Measurements from ENCODE around the gene VCL. TPM values are rescaled to one million over a fixed set of nuclear protein-coding genes. Genes with fewer than 3 reads are reported as not detected.
A peak's percentile ranks its signal among the peaks of the same experiment; 100 is the strongest.
"Not testable (repeated sequence)": the region's sequence is repeated elsewhere in the genome, so short reads cannot be mapped to it uniquely, and the experiment has no call there.

Gene VCL
- total and polyA plus RNA-seq, 5 donors from 2014 or later = 11.4 to 39.2 (median 15.9) TPM

GRCh38 chr10:73999703-74000102, 1.8 kb downstream of the VCL start:
- ATAC-seq (ENCODE audit: low read depth in 2 of 2) = no peak
- peak overlapping the region in 2 of 3 donors; percentile 91 to 97 for H3K27ac Mint-ChIP-seq
- no peak overlapping the region for H3K27ac ChIP-seq (ENCODE audit: insufficient read depth, low read length, poor library complexity, severe bottlenecking)

GRCh38 chr10:74000244-74000643, 2.3 kb downstream of the VCL start:
- H3K27ac Mint-ChIP-seq = peak overlapping the region in 1 of 3 donors; percentile 97
- not testable (repeated sequence) for H3K27ac ChIP-seq (ENCODE audit: insufficient read depth, low read length, poor library complexity, severe bottlenecking); H3K9me3 Mint-ChIP-seq; H3K27me3 ChIP-seq (ENCODE audit: control insufficient read depth, insufficient read depth, low read length); ATAC-seq (ENCODE audit: low read depth in 2 of 2); H3K27me3 Mint-ChIP-seq; H3K36me3 Mint-ChIP-seq; DNase-seq; H3K9me3 ChIP-seq (ENCODE audit: control insufficient read depth in 2 of 2, low read length in 2 of 2); H3K36me3 ChIP-seq (ENCODE audit: control insufficient read depth, insufficient read depth, low read length)
- Histone ChIP-seq H3K4me3 (ENCODE audit: low read depth, low read length) (peak overlapping the region; percentile 20), H3K4me1 (ENCODE audit: control insufficient read depth, insufficient read depth, low read length, poor library complexity, severe bottlenecking) (peaks cover 28% of the 10 kb centered on the region)
- H3K4me3 Mint-ChIP-seq = peak overlapping the region in 3 of 4 donors; percentile 88 to 100 (median 97)
- H3K4me1 Mint-ChIP-seq = peaks cover 19 to 58% (median 36%) of the 10 kb centered on the region in 4 donors

More at GRCh38 chr10:73999703-74000102, 1.8 kb downstream of the VCL start:
- Mint-ChIP-seq H3K27me3 (peaks cover 5% of the 10 kb centered on the region), H3K36me3 (no peaks in the 10 kb centered on the region), H3K4me3 (peak overlapping the region; percentile 88 to 100 (median 98)), H3K9me3 (no peaks in the 10 kb centered on the region), H3K4me1 (peaks cover 19 to 58% (median 38%) of the 10 kb centered on the region in 4 donors)
- H3K4me1 ChIP-seq (ENCODE audit: control insufficient read depth, insufficient read depth, low read length, poor library complexity, severe bottlenecking) = peaks cover 28% of the 10 kb centered on the region
- DNase-seq = no peak
- H3K27me3 ChIP-seq (ENCODE audit: control insufficient read depth, insufficient read depth, low read length) = no peaks in the 10 kb centered on the region
- H3K4me3 ChIP-seq (ENCODE audit: low read depth, low read length) = peak overlapping the region; percentile 44
- H3K36me3 ChIP-seq (ENCODE audit: control insufficient read depth, insufficient read depth, low read length) = no peaks in the 10 kb centered on the region
- H3K9me3 ChIP-seq (ENCODE audit: control insufficient read depth in 2 of 2, low read length in 2 of 2) = no peaks in the 10 kb centered on the region

- Mint-ChIP-seq H3K27ac (no peak overlapping the region), H3K36me3 (no peaks in the 10 kb centered on the region), H3K4me3 (peak overlapping the region in 2 of 4 donors; percentile 4 to 72), H3K4me1 (peaks cover 14 to 54% (median 33%) of the 10 kb centered on the region in 4 donors), H3K27me3 (no peaks in the 10 kb centered on the region), H3K9me3 (no peaks in the 10 kb centered on the region)
- no peak for ATAC-seq (ENCODE audit: low read depth in 2 of 2)
- Histone ChIP-seq H3K4me1 (ENCODE audit: control insufficient read depth, insufficient read depth, low read length, poor library complexity, severe bottlenecking) (peaks cover 28% of the 10 kb centered on the region), H3K36me3 (ENCODE audit: control insufficient read depth, insufficient read depth, low read length) (no peaks in the 10 kb centered on the region), H3K27ac (ENCODE audit: insufficient read depth, low read length, poor library complexity, severe bottlenecking) (no peak overlapping the region), H3K27me3 (ENCODE audit: control insufficient read depth, insufficient read depth, low read length) (no peaks in the 10 kb centered on the region), H3K9me3 (ENCODE audit: control insufficient read depth in 2 of 2, low read length in 2 of 2) (no peaks in the 10 kb centered on the region), H3K4me3 (ENCODE audit: low read depth, low read length) (no peak overlapping the region)
- no peak for DNase-seq
Measured at GRCh38 chr10:74000892-74001669, 3.2 kb downstream of the VCL start.

GRCh38 chr10:74006269-74006668, 8.4 kb downstream of the VCL start:
- H3K9me3 Mint-ChIP-seq = no peaks in the 10 kb centered on the region
- Histone ChIP-seq H3K27me3 (ENCODE audit: control insufficient read depth, insufficient read depth, low read length) (no peaks in the 10 kb centered on the region), H3K4me1 (ENCODE audit: control insufficient read depth, insufficient read depth, low read length, poor library complexity, severe bottlenecking) (peaks cover 8% of the 10 kb centered on the region), H3K4me3 (ENCODE audit: low read depth, low read length) (no peak overlapping the region), H3K36me3 (ENCODE audit: control insufficient read depth, insufficient read depth, low read length) (no peaks in the 10 kb centered on the region), H3K27ac (ENCODE audit: insufficient read depth, low read length, poor library complexity, severe bottlenecking) (no peak overlapping the region), H3K9me3 (ENCODE audit: control insufficient read depth in 2 of 2, low read length in 2 of 2) (no peaks in the 10 kb centered on the region)
- peaks cover 7 to 42% (median 26%) of the 10 kb centered on the region in 4 donors for H3K4me1 Mint-ChIP-seq
- no peak overlapping the region for H3K4me3 Mint-ChIP-seq
- ATAC-seq (ENCODE audit: low read depth in 2 of 2) = no peak
- no peak overlapping the region for H3K27ac Mint-ChIP-seq
- H3K27me3 Mint-ChIP-seq = no peaks in the 10 kb centered on the region
- H3K36me3 Mint-ChIP-seq = peaks cover 4% of the 10 kb centered on the region
- no peak for DNase-seq

GRCh38 chr10:74008212-74008731, 10.4 kb downstream of the VCL start:
- no peak for ATAC-seq (ENCODE audit: low read depth in 2 of 2)
- Histone ChIP-seq H3K36me3 (ENCODE audit: control insufficient read depth, insufficient read depth, low read length) (no peaks in the 10 kb centered on the region), H3K4me1 (ENCODE audit: control insufficient read depth, insufficient read depth, low read length, poor library complexity, severe bottlenecking) (peaks cover 8% of the 10 kb centered on the region), H3K4me3 (ENCODE audit: low read depth, low read length) (no peak overlapping the region), H3K27me3 (ENCODE audit: control insufficient read depth, insufficient read depth, low read length) (no peaks in the 10 kb centered on the region), H3K27ac (ENCODE audit: insufficient read depth, low read length, poor library complexity, severe bottlenecking) (no peak overlapping the region), H3K9me3 (ENCODE audit: control insufficient read depth in 2 of 2, low read length in 2 of 2) (no peaks in the 10 kb centered on the region)
- no peak overlapping the region for H3K4me3 Mint-ChIP-seq
- peak overlapping the region in 1 of 3 donors; percentile 0 for H3K27ac Mint-ChIP-seq
- peaks cover 8 to 48% (median 27%) of the 10 kb centered on the region in 4 donors for H3K4me1 Mint-ChIP-seq
- H3K27me3 Mint-ChIP-seq = no peaks in the 10 kb centered on the region
- H3K36me3 Mint-ChIP-seq = peaks cover 4% of the 10 kb centered on the region
- H3K9me3 Mint-ChIP-seq = no peaks in the 10 kb centered on the region
- DNase-seq = no peak

GRCh38 chr10:74011017-74011416, 13.1 kb downstream of the VCL start:
- DNase-seq (no peak), ATAC-seq (ENCODE audit: low read depth in 2 of 2) (no peak)
- peaks cover 8 to 48% (median 30%) of the 10 kb centered on the region in 4 donors for H3K4me1 Mint-ChIP-seq
- H3K36me3 ChIP-seq (ENCODE audit: control insufficient read depth, insufficient read depth, low read length) = no peaks in the 10 kb centered on the region
- H3K27me3 ChIP-seq (ENCODE audit: control insufficient read depth, insufficient read depth, low read length) = no peaks in the 10 kb centered on the region
- H3K36me3 Mint-ChIP-seq = peaks cover 4% of the 10 kb centered on the region
- H3K27me3 Mint-ChIP-seq = no peaks in the 10 kb centered on the region
- peaks cover 8% of the 10 kb centered on the region for H3K4me1 ChIP-seq (ENCODE audit: control insufficient read depth, insufficient read depth, low read length, poor library complexity, severe bottlenecking)
- no peak overlapping the region for H3K27ac Mint-ChIP-seq
- no peaks in the 10 kb centered on the region for H3K9me3 ChIP-seq (ENCODE audit: control insufficient read depth in 2 of 2, low read length in 2 of 2)
- H3K4me3 Mint-ChIP-seq = peak overlapping the region in 2 of 4 donors; percentile 11 to 44
- no peak overlapping the region for H3K27ac ChIP-seq (ENCODE audit: insufficient read depth, low read length, poor library complexity, severe bottlenecking)
- H3K9me3 Mint-ChIP-seq = no peaks in the 10 kb centered on the region
- no peak overlapping the region for H3K4me3 ChIP-seq (ENCODE audit: low read depth, low read length)

- peak overlapping the region in 2 of 4 donors; percentile 11 to 14 for H3K4me3 Mint-ChIP-seq
- H3K9me3 Mint-ChIP-seq = no peaks in the 10 kb centered on the region
- H3K4me1 ChIP-seq (ENCODE audit: control insufficient read depth, insufficient read depth, low read length, poor library complexity, severe bottlenecking) = peaks cover 8% of the 10 kb centered on the region
- no peak for ATAC-seq (ENCODE audit: low read depth in 2 of 2)
- no peaks in the 10 kb centered on the region for H3K27me3 ChIP-seq (ENCODE audit: control insufficient read depth, insufficient read depth, low read length)
- no peaks in the 10 kb centered on the region for H3K36me3 ChIP-seq (ENCODE audit: control insufficient read depth, insufficient read depth, low read length)
- H3K27ac Mint-ChIP-seq = no peak overlapping the region
- H3K27ac ChIP-seq (ENCODE audit: insufficient read depth, low read length, poor library complexity, severe bottlenecking) = no peak overlapping the region
- H3K4me3 ChIP-seq (ENCODE audit: low read depth, low read length) = no peak overlapping the region
- no peaks in the 10 kb centered on the region for H3K27me3 Mint-ChIP-seq
- no peaks in the 10 kb centered on the region for H3K9me3 ChIP-seq (ENCODE audit: control insufficient read depth in 2 of 2, low read length in 2 of 2)
- peaks cover 7% of the 10 kb centered on the region for H3K36me3 Mint-ChIP-seq
- peaks cover 5 to 47% (median 30%) of the 10 kb centered on the region in 4 donors for H3K4me1 Mint-ChIP-seq
- DNase-seq = no peak
Measured at GRCh38 chr10:74011770-74012169, 13.9 kb downstream of the VCL start.

Data from CD4-positive, CD25-positive, alpha-beta regulatory T cell (primary cell).